Testis (tissue), 2 donors: ENCODE results near the gene ANKRD44.

Source experiments
- POLR2A ChIP-seq: fragments of 450-650 bp; IDR thresholded peaks from one replicate; pipeline ENCODE4 v1.6.1; 2017; ENCODE audit warnings: antibody characterized with exemption, mild to moderate bottlenecking, moderate library complexity
- TF ChIP-seq, protein P1 (sequence below), 3 experiments: fragments of 450-650 bp in 2 of 3; fragments of 200-600 bp in 1 of 3; sonication (generic) in 1 of 3; IDR thresholded peaks; one replicate each; pipeline ENCODE4 v1.5.1; 2016 to 2019; ENCODE audit warnings: antibody characterized with exemption in 3 of 3, mild to moderate bottlenecking in 2 of 3, moderate library complexity in 1 of 3

DNA sequence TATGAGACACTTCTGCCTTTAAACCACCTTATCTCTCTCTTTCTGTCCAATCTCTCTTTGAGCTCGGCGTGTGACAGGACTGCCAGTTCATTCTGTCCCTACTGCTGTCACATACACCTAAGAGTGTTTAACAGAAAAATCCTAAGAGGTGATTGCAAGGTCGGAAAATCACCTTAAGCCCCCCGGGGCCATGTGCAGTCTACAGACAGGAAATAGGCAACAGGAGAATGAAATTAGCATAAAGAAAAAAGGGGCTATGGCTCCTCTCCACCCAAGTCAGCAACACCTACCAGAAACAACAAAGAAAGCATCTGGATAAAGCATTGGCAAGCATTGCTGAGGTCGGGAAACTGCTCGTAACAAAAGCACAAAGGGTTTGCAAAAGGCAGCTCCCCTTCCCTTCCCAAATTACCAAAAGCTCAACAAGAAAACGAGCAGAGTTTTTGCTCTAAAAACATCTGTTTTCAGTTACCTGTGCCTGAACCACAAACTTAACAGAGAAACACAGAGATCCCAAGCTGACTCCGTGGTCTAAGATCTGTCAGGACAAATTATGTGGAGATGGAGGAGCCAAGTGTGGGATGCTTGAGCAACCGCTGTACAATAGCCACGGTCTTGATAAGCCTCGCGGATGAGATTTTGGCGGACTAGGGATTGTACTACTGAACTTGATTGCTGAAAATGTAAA lies 30.4 kb downstream of the ANKRD44 start:
- TF ChIP-seq, protein P1, sequence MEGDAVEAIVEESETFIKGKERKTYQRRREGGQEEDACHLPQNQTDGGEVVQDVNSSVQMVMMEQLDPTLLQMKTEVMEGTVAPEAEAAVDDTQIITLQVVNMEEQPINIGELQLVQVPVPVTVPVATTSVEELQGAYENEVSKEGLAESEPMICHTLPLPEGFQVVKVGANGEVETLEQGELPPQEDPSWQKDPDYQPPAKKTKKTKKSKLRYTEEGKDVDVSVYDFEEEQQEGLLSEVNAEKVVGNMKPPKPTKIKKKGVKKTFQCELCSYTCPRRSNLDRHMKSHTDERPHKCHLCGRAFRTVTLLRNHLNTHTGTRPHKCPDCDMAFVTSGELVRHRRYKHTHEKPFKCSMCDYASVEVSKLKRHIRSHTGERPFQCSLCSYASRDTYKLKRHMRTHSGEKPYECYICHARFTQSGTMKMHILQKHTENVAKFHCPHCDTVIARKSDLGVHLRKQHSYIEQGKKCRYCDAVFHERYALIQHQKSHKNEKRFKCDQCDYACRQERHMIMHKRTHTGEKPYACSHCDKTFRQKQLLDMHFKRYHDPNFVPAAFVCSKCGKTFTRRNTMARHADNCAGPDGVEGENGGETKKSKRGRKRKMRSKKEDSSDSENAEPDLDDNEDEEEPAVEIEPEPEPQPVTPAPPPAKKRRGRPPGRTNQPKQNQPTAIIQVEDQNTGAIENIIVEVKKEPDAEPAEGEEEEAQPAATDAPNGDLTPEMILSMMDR (IDR thresholded peaks at IDR 0.05): no peak
- no peak for TF ChIP-seq POLR2A
